HG03139 (cell line): ENCODE data around the gene CCL2.

Source experiments
- ATAC-seq: cut with Tn5 transposase; IDR thresholded peaks from one replicate; pipeline ENCODE4 v1.9.1; 2021; ENCODE audit not compliant: unreplicated experiment

The CCL2 gene

GRCh38 chr17:34237458-34237857 lies 17.6 kb upstream of the CCL2 start:
- ATAC-seq = no peak

DNA sequence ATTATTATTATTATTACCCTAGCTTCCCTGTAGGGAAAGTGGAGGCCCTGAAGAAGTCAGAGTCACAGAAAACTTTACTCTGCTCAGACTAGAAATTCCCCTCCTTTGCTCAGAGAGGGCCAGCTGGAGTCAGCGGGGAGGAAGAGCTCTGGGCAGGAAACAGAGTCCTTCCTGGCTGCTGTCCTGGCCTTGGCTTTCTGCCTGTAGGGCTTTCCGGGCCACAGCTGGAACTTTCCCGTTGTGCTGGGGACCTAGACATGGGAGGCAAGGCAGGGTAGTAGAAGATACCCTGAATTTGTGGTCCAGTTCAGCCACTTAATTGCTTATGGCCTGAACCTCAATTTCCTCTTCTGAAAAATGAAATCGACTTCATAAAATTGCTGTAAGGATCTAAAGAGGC lies 14.0 kb upstream of the CCL2 start:
- no peak for ATAC-seq

- ATAC-seq = peak; percentile 56
Measured at GRCh38 chr17:34242587-34243363, 12.3 kb upstream of the CCL2 start.

- no peak for ATAC-seq
Measured at GRCh38 chr17:34243364-34244320, 11.4 kb upstream of the CCL2 start.

DNA sequence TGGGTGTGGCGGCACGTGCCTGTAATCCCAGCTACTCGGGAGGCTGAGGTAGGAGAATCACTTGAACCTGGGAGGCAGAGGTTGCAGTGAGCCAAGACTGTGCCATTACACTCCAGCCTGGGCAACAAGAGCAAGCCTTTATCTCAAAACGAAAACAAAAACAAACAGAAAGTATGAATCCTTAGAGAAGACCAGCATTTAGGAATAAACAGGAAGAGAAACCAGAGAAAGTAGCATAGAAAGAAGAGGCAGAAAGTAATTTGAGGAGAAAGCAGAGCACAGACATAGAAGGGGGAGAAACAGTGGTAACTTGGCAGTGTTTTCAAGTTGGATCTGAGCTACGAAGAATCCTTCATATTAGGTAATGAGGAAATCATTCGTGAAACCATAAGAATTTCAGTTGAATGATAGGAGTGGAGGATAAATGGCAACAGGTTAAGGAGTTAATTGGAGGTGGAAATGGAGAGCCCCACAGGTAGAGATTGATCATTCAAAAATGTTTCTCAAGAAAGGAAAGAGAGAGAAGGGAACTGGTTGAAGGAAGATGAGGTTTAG lies 9.7 kb upstream of the CCL2 start:
- ATAC-seq = no peak

- no peak for ATAC-seq
Measured at GRCh38 chr17:34246446-34246845, 8.6 kb upstream of the CCL2 start.

DNA sequence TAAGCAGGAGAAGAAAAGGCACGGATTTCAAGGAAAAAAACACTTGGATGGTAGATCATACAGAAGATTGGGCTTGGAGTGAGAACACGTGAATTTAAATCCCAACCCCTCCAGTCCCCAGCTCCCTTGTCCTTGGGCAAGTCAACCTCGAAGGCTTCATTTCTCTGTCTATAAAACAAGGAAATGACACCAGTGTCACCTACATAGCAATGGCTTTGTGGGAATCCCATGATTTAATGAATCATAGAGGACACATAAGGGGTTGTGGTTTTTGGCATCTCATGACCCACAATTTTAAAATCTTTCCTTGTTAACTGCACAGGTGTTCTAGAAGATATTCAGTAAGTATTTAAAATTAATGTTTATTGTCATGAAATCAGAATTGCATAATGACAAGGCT lies 8.2 kb upstream of the CCL2 start:
- no peak for ATAC-seq

DNA sequence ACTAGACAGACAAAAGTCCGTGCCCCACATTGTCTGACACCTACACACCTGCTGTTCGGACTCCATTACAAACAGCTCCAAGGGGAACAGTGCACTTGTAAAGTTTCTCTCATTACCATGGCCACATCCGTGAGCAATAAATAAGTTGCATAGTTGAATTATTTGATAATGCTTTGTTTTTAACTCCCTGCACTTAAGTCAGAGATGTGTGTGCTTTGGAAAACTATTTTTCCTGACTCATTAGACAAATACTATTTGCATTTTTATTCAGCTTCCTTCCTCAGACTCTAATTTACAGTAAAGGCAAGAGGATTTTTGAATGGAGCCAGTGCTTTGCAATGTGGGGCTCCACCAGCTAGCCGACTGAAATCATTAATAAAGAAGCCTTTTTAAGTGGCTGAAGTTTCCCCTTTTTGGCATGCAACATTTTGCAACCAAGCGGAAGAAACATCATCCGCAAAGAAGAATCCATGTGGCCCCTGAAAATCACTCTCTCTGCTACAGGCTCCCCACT lies 6.5 kb upstream of the CCL2 start:
- no peak for ATAC-seq

GRCh38 chr17:34249061-34249460 lies 6.0 kb upstream of the CCL2 start:
- ATAC-seq = no peak

DNA sequence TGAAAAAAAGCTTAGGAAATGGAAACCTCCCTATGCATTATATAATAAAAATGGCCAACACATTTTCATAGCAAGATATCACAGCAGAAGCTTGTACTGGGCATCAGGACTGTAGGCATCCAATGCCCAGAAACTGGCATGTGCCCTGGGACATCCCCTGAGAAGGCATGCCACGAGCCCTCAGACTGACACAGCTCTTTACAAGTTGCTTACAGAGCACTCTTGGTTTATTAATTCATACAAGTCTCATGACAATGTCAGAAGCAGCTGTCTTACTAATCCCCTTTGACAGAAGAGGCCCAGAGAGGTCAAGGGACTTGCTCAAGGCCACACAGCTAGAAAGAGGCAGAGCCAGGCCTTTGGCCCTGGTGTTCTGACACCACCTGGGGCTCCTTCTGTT lies 5.6 kb upstream of the CCL2 start:
- no peak for ATAC-seq

DNA sequence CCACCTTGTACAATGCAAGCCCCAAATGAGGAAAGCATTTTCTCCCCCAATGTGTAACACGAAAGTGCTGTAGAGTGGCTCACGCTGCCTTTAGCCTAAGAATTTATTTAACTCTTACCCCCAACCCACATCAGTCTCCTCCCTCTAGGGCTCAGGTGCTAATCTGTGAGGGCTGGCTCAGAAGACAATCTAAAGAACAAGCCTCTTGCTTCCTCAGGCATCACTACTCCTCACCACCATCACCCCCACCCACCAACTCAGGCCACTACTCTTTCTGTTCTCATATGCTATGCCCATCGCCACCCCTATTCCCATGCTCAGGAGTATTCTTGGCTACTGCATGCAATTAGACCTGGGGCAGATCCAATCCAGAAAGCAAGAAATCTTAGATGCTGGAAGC lies 3.9 kb upstream of the CCL2 start:
- no peak for ATAC-seq

- ATAC-seq = no peak
Measured at GRCh38 chr17:34252095-34252443, 3.0 kb upstream of the CCL2 start.

GRCh38 chr17:34252444-34253138 lies 2.5 kb upstream of the CCL2 start:
- no peak for ATAC-seq

DNA sequence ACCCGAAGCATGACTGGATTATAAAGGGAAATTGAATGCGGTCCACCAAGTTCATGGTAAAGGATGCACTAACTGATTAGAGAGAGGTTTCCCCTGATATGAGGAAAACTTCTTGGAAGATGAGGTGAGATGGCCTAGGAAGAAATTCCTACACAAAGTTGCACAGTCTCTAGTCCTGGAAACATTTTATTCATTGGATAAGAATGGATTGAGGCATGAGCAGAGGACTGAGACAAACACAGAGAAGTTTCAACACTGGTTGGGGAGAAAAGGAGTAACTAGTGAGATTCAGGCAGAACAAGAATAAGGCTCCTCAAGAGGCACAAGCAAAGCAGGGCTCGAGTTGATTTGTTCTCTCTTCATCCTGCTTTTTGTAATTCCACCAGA lies 2.0 kb upstream of the CCL2 start:
- no peak for ATAC-seq

DNA sequence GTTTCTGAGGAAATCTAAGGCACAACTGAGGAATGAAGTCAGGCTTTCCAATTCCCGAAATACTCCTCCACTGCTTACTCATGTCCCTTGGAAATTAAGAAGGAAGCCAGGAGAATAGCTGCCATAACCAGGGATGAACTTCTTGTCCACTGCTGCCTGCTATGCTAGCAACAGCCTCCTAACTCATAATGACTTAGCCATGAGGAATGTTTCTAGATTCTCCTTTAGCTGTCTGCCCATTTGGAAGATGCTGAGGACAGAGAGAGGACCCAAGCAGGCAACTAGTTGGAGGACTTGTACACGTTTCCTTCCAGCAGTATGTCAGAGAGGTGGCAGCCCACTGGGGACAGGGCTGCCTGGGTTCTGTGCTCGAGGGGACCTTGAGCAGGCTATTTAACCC lies 939 bp upstream of the CCL2 start:
- no peak for ATAC-seq

DNA sequence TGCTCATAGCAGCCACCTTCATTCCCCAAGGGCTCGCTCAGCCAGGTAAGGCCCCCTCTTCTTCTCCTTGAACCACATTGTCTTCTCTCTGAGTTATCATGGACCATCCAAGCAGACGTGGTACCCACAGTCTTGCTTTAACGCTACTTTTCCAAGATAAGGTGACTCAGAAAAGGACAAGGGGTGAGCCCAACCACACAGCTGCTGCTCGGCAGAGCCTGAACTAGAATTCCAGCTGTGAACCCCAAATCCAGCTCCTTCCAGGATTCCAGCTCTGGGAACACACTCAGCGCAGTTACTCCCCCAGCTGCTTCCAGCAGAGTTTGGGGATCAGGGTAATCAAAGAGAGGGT lies 272 bp downstream of the CCL2 start:
- ATAC-seq = no peak

GRCh38 chr17:34255841-34256240 lies 756 bp downstream of the CCL2 start:
- ATAC-seq = no peak

DNA sequence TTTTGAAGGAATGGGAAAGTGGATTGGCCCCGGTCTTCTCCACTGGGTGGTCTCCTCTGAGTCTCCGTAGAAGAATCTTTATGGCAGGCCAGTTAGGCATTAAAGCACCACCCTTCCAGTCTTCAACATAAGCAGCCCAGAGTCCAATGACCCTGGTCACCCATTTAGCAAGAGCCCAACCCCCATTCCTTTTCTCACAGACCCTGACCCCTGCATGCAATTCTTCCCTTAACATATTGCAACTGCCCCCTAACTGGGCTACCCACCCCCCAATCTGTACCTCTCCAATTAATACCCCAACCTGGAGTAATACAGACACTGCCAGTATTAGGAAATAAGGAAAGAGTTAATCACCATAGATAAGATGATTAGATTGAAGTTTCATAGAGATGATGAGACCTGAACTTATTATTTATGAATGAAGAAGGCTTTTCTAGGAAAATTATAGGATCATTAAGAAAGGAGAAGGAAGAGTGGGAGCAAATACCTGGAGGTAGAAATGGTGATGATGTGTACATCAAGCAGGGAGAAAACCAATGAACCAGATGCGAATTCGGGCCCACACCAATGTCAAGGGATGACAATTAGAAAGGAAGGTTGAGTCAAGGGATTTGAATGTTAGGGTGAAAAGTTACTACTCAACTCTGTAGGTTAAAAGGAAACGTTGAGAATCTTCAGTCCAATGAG lies 2.4 kb downstream of the CCL2 start:
- ATAC-seq = no peak

GRCh38 chr17:34257986-34258326 lies 2.9 kb downstream of the CCL2 start:
- ATAC-seq = no peak

DNA sequence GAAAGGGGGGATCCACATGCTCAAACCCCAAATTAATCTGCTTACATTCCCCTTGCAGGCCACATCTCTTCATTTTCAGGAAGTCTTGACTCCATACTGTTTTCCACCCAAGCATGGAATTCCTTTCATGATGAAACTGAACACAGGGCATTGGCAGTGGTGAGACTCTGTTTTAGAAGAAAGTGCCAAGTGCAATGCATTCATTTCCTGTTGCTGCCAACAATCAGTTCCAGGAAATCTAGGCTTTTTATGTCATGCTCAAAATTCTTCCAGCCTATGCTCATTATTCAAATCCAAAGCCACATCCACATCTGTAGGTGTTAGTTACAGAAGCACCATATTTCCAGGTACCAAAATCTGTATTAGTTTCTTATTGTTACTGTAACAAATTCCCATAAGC lies 4.1 kb downstream of the CCL2 start:
- no peak for ATAC-seq

DNA sequence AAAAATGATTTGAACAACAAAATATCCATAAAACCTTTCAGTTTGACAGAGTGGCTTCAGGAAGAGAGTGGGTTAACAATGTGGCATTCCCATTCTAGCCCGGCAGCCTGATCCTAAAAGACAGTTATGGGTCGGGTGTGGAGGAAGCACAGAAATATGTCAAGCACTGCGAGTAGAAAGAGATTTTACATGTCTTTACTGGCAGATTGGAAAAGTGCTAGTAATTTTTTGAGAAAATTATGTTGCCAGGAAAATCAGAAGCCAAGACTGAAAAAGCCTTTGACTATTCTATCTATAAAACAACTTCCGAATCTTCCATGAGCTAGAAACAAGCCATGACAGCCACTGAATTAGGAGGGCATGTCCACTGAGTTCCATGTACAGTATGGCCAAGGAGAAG lies 5.8 kb downstream of the CCL2 start:
- ATAC-seq = no peak
